Uterus (tissue), 4 donors: ENCODE results near the gene LASP1. TPM values are rescaled to one million over a fixed set of nuclear protein-coding genes. Genes with fewer than 3 reads are reported as not detected.
"Not testable (repeated sequence)": the region's sequence is repeated elsewhere in the genome, so short reads cannot be mapped to it uniquely, and the experiment has no call there.

ENCODE experiments used
- DNase-seq, 2 donors: peaks; one replicate each; pipeline ENCODE4 v3.0.0-alpha.2; 2019 to 2020
- H3K27ac ChIP-seq, 2 donors: fragments of 200-600 bp; sonication (generic); 1 replicate in 1 of 2; 2 replicates in 1 of 2; pipeline ENCODE4 v1.5.1; 2016 to 2018
- H3K27me3 ChIP-seq, 2 donors: fragments of 200-600 bp; sonication (generic); one replicate each; pipeline ENCODE4 v1.5.1; 2018 to 2019; ENCODE audit warnings: control low read depth in 1 of 2
- H3K36me3 ChIP-seq, 2 donors: fragments of 200-600 bp; sonication (generic); one replicate each; pipeline ENCODE4 v1.5.1; 2019; ENCODE audit warnings: control low read depth in 1 of 2
- H3K4me1 ChIP-seq, 2 donors: fragments of 200-600 bp; sonication (generic); one replicate each; pipeline ENCODE4 v1.5.1; 2018 to 2019; ENCODE audit warnings: control low read depth in 1 of 2
- H3K4me3 ChIP-seq, 2 donors: fragments of 200-600 bp; sonication (generic); 1 replicate in 1 of 2; 2 replicates in 1 of 2; pipeline ENCODE4 v1.5.1; 2018 to 2019; ENCODE audit warnings: mild to moderate bottlenecking in 1 of 2
- H3K9me3 ChIP-seq, 2 donors: fragments of 200-600 bp; sonication (generic); one replicate each; pipeline ENCODE4 v1.5.1; 2019; ENCODE audit warnings: control low read depth in 1 of 2
- POLR2A ChIP-seq, 2 donors: fragments of 450-650 bp; IDR thresholded peaks; one replicate each; pipeline ENCODE4 v1.6.1; 2016; ENCODE audit warnings: antibody characterized with exemption in 2 of 2, mild to moderate bottlenecking in 1 of 2, moderate library complexity in 1 of 2
- intact Hi-C: fragments of 100-400 bp; cut with DNase I; formaldehyde crosslinking; loops from one replicate; pipeline ENCODE4 v1.15.1; 2023; ENCODE audit warnings: low total_unique reads
- total RNA-seq, 4 donors: library from RNA; depleted of rRNA in 3 of 4; stranded (reverse); fragments of >200 nt in 3 of 4; gene quantifications; one replicate each; pipeline versions ENCODE4 v1.1.0 to v1.2.4, GENCODE V29; 2014 to 2023
- TF ChIP-seq, protein P1 (sequence below), 4 experiments: fragments of 200-600 bp in 2 of 4; fragments of 450-650 bp in 2 of 4; sonication (generic) in 2 of 4; IDR thresholded peaks; one replicate each; pipeline ENCODE4 v1.5.1; 2016 to 2019; ENCODE audit warnings: antibody characterized with exemption in 4 of 4, mild to moderate bottlenecking in 2 of 4, moderate library complexity in 1 of 4
- donor health status: DM: yes; HTN: yes; CAD: no.

Gene LASP1
- total RNA-seq, 4 donors from 2014 or later = 21.2 to 119 (median 58.2) TPM

GRCh38 chr17:38853292-38854219 is 16.3 kb upstream of the LASP1 start, which contains the start of gene RPL23:
TSS of gene RPL23 (minus strand) at chr17:38853721. CDS start at chr17:38853710, 11 bp downstream.
- DNase-seq = peak; percentile 93 to 97
- H3K27ac ChIP-seq = peak within 1 kb of the TSS; percentile 95
- TF ChIP-seq POLR2A (IDR thresholded peaks at IDR 0.05) = peak; percentile 87 to 90
- TF ChIP-seq, protein P1, sequence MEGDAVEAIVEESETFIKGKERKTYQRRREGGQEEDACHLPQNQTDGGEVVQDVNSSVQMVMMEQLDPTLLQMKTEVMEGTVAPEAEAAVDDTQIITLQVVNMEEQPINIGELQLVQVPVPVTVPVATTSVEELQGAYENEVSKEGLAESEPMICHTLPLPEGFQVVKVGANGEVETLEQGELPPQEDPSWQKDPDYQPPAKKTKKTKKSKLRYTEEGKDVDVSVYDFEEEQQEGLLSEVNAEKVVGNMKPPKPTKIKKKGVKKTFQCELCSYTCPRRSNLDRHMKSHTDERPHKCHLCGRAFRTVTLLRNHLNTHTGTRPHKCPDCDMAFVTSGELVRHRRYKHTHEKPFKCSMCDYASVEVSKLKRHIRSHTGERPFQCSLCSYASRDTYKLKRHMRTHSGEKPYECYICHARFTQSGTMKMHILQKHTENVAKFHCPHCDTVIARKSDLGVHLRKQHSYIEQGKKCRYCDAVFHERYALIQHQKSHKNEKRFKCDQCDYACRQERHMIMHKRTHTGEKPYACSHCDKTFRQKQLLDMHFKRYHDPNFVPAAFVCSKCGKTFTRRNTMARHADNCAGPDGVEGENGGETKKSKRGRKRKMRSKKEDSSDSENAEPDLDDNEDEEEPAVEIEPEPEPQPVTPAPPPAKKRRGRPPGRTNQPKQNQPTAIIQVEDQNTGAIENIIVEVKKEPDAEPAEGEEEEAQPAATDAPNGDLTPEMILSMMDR (IDR thresholded peaks at IDR 0.05) = peak in 1 of 4 experiments; percentile 12
- no peaks in the 10 kb centered on the region for H3K27me3 ChIP-seq
- intact Hi-C loops = no loop called here
- H3K36me3 ChIP-seq = no peaks in the 10 kb centered on the region
- H3K4me3 ChIP-seq = peak within 1 kb of the TSS; percentile 48 to 50
- H3K4me1 ChIP-seq = no peaks in the 10 kb centered on the region
- H3K9me3 ChIP-seq = no peaks in the 10 kb centered on the region

- H3K36me3 ChIP-seq, H3K9me3 ChIP-seq, H3K4me3 ChIP-seq, intact Hi-C loops, H3K27ac ChIP-seq, DNase-seq, H3K4me1 ChIP-seq, H3K27me3 ChIP-seq: not testable (repeated sequence)
Measured at GRCh38 chr17:38855101-38855714, 14.7 kb upstream of the LASP1 start.

- H3K4me1 ChIP-seq = no peaks in the 10 kb centered on the region
- no peak for TF ChIP-seq POLR2A (IDR thresholded peaks at IDR 0.05)
- TF ChIP-seq, protein P1 (IDR thresholded peaks at IDR 0.05) = no peak
- no peak for DNase-seq
Measured at GRCh38 chr17:38857271-38857670, 12.6 kb upstream of the LASP1 start.

GRCh38 chr17:38861399-38861843 is 8.4 kb upstream of the LASP1 start:
- Histone ChIP-seq H3K4me3 (no peak overlapping the region), H3K27ac (no peak overlapping the region), H3K36me3 (no peaks in the 10 kb centered on the region), H3K4me1 (no peaks in the 10 kb centered on the region), H3K27me3 (no peaks in the 10 kb centered on the region), H3K9me3 (no peaks in the 10 kb centered on the region)
- intact Hi-C loops = no loop called here
- TF ChIP-seq, protein P1 (IDR thresholded peaks at IDR 0.05) = no peak
- TF ChIP-seq POLR2A (IDR thresholded peaks at IDR 0.05) = no peak
- DNase-seq = no peak

More at GRCh38 chr17:38857271-38857670, 12.6 kb upstream of the LASP1 start:
- Histone ChIP-seq H3K4me3 (no peak overlapping the region), H3K9me3 (no peaks in the 10 kb centered on the region), H3K27me3 (no peaks in the 10 kb centered on the region), H3K27ac (no peak overlapping the region), H3K36me3 (no peaks in the 10 kb centered on the region)
- intact Hi-C loops = no loop called here

DNA sequence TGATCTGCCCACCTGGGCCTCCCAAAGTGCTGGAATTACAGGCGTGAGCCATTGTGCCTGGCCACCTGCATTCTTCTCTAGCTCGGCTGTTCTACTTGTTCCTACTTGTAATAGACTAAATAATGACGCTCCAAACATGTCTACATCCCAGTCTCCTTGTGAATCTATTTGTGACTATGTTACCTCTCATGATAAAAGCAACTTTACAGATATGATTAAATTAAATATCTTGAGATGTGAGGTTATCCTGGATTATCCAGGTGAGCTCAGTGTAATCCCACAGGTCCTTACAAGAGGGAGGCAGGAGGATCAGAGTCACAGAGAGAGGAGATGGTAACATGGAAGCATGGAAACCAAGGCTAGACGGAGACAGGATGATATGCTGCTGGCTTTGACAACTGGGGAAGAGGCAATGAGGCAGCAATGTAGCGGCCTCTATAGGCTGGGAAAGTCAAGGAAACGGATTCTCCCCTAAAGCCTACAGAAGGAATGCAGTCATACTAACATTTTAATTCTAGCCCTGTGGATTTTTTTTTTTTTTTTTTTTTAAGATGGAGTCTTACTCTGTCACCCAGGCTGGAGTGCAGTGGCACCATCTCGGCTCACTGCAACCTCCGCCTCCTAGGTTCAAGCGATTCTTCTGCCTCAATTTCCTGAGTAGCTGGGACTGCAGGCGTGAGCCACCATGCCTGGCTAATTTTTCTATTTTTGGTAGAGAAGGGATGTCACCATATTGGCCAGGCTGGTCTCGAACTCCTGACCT is 5.0 kb upstream of the LASP1 start:
- no peak for TF ChIP-seq POLR2A (IDR thresholded peaks at IDR 0.05)
- intact Hi-C loops = no loop called here
- Histone ChIP-seq H3K27me3 (no peaks in the 10 kb centered on the region), H3K9me3 (no peaks in the 10 kb centered on the region), H3K36me3 (no peaks in the 10 kb centered on the region), H3K27ac (no peak overlapping the region), H3K4me3 (no peak overlapping the region), H3K4me1 (no peaks in the 10 kb centered on the region)
- DNase-seq = no peak
